Bronchial epithelial cell (primary cell): Measurements from ENCODE around the gene GNAS-AS1. TPM values are rescaled to one million over a fixed set of nuclear protein-coding genes. Genes with fewer than 3 reads are reported as not detected.
A peak's percentile ranks its signal among the peaks of the same experiment; 100 is the strongest.
"Not testable (repeated sequence)": the region's sequence is repeated elsewhere in the genome, so short reads cannot be mapped to it uniquely, and the experiment has no call there.

Experiments
- DNase-seq: peaks from one replicate; pipeline ENCODE4 v3.0.0-alpha.2; 2010; ENCODE audit warnings: low read depth
- FAIRE-seq: peaks from 2 replicates; lab custom pipeline; 2011; peaks lifted over from hg19 to GRCh38; lab: Jason Lieb, UNC
- H3K27me3 ChIP-seq: 2 replicates; pipeline ENCODE4 v1.5.1; 2011; ENCODE audit warnings: low read length; ENCODE audit not compliant: control insufficient read depth, insufficient read depth
- H3K36me3 ChIP-seq: 2 replicates; pipeline ENCODE4 v1.5.1; 2011; ENCODE audit warnings: low read length; ENCODE audit not compliant: control insufficient read depth, insufficient read depth
- H3K4me3 ChIP-seq: 2 replicates; pipeline ENCODE4 v1.5.1; 2011; ENCODE audit warnings: mild to moderate bottlenecking, low read depth, low read length, control low read depth
- CTCF ChIP-seq: IDR thresholded peaks from 2 replicates; pipeline ENCODE4 v1.5.1; 2011; ENCODE audit warnings: mild to moderate bottlenecking, moderate library complexity, low read length, control low read depth, inconsistent platforms; ENCODE audit not compliant: insufficient read depth, severe bottlenecking
- total RNA-seq: library from RNA; depleted of rRNA; stranded (reverse); fragments of >200 nt; gene quantifications from 2 replicates; pipeline ENCODE4 v1.2.1, GENCODE V29; 2014

Gene GNAS-AS1
- total RNA-seq, 1 donor from 2014 or later, result 1.3 TPM

GRCh38 chr20:58822149-58822548, 28.6 kb downstream of the GNAS-AS1 start:
- no peak for FAIRE-seq
- no peak for DNase-seq
- no peak overlapping the region for H3K4me3 ChIP-seq
- peaks cover 1% of the 10 kb centered on the region for H3K36me3 ChIP-seq
- no peaks in the 10 kb centered on the region for H3K27me3 ChIP-seq
- TF ChIP-seq CTCF, result no peak

- not testable (repeated sequence) for FAIRE-seq, H3K4me3 ChIP-seq, H3K27me3 ChIP-seq, DNase-seq, H3K36me3 ChIP-seq
Measured at GRCh38 chr20:58820515-58820914, 30.2 kb downstream of the GNAS-AS1 start.

GRCh38 chr20:58819921-58820320, 30.8 kb downstream of the GNAS-AS1 start:
- no peaks in the 10 kb centered on the region for H3K36me3 ChIP-seq
- FAIRE-seq (no peak), DNase-seq (no peak)
- H3K4me3 ChIP-seq, result no peak overlapping the region
- no peaks in the 10 kb centered on the region for H3K27me3 ChIP-seq
- TF ChIP-seq CTCF, result no peak

- FAIRE-seq, result no peak
- Histone ChIP-seq H3K4me3 (no peak overlapping the region), H3K36me3 (no peaks in the 10 kb centered on the region), H3K27me3 (no peaks in the 10 kb centered on the region)
- DNase-seq, result peak; percentile 34
- no peak for TF ChIP-seq CTCF
Measured at GRCh38 chr20:58818586-58819285, 32.0 kb downstream of the GNAS-AS1 start.

- Histone ChIP-seq H3K36me3 (no peaks in the 10 kb centered on the region), H3K4me3 (no peak overlapping the region), H3K27me3 (no peaks in the 10 kb centered on the region)
- TF ChIP-seq CTCF, result no peak
- DNase-seq, result no peak
- no peak for FAIRE-seq
Measured at GRCh38 chr20:58817748-58818147, 33.0 kb downstream of the GNAS-AS1 start.

GRCh38 chr20:58816957-58817651, 33.6 kb downstream of the GNAS-AS1 start:
- DNase-seq (no peak), FAIRE-seq (no peak)
- Histone ChIP-seq H3K27me3 (no peaks in the 10 kb centered on the region), H3K4me3 (no peak overlapping the region), H3K36me3 (no peaks in the 10 kb centered on the region)
- TF ChIP-seq CTCF, result no peak
